Measurements from ENCODE around the gene GPR157.
"Not testable (repeated sequence)": the region's sequence is repeated elsewhere in the genome, so short reads cannot be mapped to it uniquely, and the experiment has no call there.

Gene GPR157

GRCh38 chr1:9115351-9116205 lies 13.3 kb downstream of the GPR157 start:
- DNase-seq, result no peak

DNA sequence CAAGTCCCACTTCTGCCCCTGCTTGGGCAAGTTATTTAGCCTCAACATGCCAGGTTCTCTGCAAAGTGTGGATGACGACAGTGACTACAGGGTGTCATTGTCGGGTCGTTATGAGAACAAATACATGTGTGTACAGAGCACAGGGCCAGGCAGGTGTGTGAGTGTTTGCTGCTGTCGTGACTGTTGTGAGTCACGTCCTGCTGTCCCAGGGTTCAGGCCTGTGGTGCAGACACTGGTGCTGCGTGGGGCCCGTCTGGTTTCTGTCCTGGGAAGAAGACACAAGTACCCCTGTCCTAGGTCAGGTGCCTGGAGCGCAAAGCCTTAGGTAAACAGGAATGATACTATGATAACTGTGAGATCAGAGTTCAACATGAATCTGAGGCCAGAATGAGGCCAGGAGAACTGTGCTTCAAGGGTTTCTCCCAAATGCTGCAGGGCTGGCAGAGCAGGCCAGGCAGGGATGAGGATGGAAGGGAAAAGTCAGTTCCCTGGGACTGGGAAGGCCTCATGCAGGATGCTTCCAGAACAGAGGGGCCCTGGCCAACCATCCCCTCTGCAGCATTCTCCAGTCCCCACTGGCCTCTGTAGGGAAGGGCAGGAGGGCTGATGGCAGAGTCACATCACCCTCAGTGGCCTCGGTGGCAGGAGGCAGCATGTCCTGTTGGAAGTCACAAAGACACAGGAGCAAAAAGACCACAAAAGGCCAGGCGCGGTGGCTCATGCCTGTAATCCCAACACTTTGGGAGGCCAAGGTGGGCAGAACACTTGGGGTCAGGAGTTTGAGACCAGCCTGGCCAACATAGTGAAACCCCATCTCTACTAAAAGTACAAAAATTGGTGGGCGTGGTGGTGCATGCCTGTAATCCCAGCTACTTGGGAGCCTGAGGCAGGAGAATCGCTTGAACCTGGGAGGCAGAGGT lies 15.7 kb downstream of the GPR157 start:
- no peak for DNase-seq

- DNase-seq, result no peak
These were observed 16.9 kb downstream of the GPR157 start for GRCh38 chr1:9111957-9112356.

GRCh38 chr1:9111357-9111691 lies 17.6 kb downstream of the GPR157 start:
- DNase-seq, result no peak

GRCh38 chr1:9110669-9111356 lies 18.1 kb downstream of the GPR157 start:
- DNase-seq, result peak; percentile 69

- DNase-seq, result no peak
These were observed 20.7 kb downstream of the GPR157 start for GRCh38 chr1:9108056-9108665.

- no peak for DNase-seq
These were observed 21.8 kb downstream of the GPR157 start for GRCh38 chr1:9107136-9107535.

GRCh38 chr1:9106286-9106685 lies 22.6 kb downstream of the GPR157 start:
- no peak for DNase-seq

DNA sequence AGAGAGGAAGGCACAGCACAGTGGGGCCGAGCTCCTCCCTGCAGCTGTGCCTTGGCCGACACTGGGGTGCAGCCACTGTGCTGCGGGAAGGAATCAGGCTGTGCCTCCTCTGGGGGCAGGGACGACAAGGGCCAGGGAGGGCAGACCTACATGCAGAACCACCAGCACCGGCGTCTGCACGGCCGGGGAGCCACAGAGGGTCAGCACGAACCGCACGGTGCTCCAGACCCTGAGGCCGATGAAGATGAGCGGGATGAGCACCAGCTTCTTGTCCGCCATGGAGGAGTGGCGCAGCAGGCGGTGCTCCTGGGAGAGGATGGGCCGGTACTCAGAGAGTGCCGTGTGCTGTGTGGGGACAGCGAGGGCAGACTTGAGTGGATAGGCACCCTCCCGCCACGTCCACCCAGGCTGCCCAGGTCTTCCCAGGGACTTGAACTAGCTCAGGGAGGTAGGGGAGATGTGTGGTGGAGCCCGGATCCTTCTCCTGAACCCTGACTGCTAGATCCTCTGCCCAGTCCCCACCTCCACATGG lies 23.5 kb downstream of the GPR157 start:
- no peak for DNase-seq

DNA sequence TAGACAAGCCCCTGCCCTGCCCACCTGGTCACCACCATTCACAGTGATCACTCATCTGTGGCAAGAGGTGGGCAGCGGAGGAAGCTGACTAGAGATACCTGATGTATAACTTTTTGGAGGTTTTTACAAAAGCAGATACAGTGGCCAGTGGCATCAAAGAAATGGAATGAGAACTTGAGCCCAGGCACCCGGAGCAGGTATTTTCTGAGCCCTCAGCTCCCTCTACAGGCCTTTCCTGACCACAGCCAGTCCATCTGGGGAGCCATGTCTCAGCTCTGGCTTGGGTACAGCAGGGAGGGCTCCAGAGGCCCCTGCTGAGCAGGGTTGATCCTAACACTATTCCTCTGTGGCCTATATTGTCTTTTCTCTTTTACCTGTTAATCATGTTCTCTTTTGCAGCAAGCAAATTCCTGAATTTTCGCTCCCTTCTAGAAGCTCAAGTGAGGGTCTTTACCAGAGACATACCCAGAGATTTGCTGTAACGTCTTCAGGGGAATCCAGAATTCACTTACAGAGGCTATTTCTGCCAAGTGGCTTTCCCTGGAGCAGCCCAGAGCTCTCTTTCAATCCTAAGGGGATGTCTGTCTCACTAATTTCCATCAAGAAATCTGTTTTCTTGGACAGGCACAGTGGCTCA lies 27.3 kb downstream of the GPR157 start:
- DNase-seq, result peak; percentile 59

- no peak for DNase-seq
These were observed 28.3 kb downstream of the GPR157 start for GRCh38 chr1:9100471-9101043.

- DNase-seq, result no peak
These were observed 29.3 kb downstream of the GPR157 start for GRCh38 chr1:9099555-9099954.

GRCh38 chr1:9097947-9098705 lies 30.8 kb downstream of the GPR157 start:
- DNase-seq, result no peak

- DNase-seq, result no peak
These were observed 33.1 kb downstream of the GPR157 start for GRCh38 chr1:9095818-9096217.

DNA sequence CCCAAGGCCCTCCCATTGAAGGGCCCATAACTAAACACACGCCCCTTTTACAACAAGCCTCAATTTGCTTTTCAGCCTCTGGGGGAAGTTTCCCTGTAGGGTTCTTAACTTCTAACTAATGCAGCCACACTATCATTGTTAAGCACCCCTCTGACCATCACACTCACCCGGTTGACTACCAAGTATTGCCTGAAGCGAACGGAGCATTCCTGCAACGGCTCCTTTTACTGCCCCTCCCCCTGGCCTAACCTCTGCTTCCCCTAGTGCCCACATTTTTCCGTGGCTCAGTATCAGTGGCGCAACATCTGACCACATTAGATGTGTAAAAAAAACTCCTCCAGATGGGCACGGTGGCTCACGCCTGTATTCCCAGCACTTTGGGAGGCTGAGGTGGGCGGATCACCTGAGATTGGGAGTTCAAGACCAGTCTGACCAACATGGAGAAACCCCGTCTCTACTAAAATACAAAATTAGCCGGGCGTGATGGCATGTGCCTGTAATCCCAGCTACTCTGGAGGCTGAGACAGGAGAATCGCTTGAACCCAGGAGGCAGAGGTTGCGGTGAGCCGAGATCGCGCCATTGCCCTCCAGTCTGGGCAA lies 34.8 kb downstream of the GPR157 start:
- DNase-seq, result not testable (repeated sequence)

DNA sequence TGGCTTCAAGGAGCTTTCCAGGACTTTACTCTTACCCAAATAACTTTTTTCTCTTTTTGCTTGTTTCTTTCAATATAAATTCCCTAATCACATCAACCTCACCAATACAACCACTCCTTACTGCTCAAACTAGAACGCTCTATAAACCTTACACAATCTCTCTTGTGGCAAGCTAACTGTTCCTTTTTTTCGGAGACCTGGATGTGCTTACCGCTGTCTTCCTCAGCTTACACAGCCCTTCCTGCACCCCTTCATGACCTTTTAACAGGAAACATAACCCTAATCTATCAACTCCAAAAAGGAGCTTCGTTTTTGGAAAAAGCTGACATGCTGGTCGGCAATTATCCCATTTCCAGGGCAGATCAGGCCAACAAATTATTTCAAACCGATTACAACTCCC lies 35.3 kb downstream of the GPR157 start:
- DNase-seq, result no peak

GRCh38 chr1:9093091-9093490 lies 35.8 kb downstream of the GPR157 start:
- no peak for DNase-seq

GRCh38 chr1:9088807-9089206 lies 40.1 kb downstream of the GPR157 start:
- DNase-seq, result no peak

GRCh38 chr1:9087411-9088125 lies 41.3 kb downstream of the GPR157 start:
- no peak for DNase-seq

- no peak for DNase-seq
These were observed 42.1 kb downstream of the GPR157 start for GRCh38 chr1:9086796-9087195.

Measured in NCI-H1092 treated with DMSO at 0.1 percent for 48 hours (cell line).